ENCODE measurements around the gene BTBD19. TPM values are rescaled to one million over a fixed set of nuclear protein-coding genes. Genes with fewer than 3 reads are reported as not detected.

Gene BTBD19
- total and polyA plus RNA-seq, 2 of the 8 experiments (the other 6 are each of a cell fraction or from before 2014, with no cell fraction given), result 1.1 TPM

- peak overlapping the region; percentile 96 for H3K27ac ChIP-seq (ENCODE audit: low read depth, low read length)
- peak overlapping the region; percentile 100 for H2BK12ac ChIP-seq (ENCODE audit: low read depth, low read length)
- ChIA-PET POLR2A (ENCODE audit: partially characterized antibody) (interaction anchor here (0.6 to 19.2 kb wide), 16 partner anchors 7 to 814 kb away, joined by 3 to 547 read pairs (median 12); partner anchors contain the start of genes BEST4, RNU5D-1 and RPS8), CTCF (ENCODE audit: partially characterized antibody) (interaction anchor here (0.5 to 5.4 kb wide), 13 partner anchors 9 to 180 kb away, joined by 3 to 37 read pairs (median 4); partner anchors contain the start of genes BEST4 and EIF2B3)
- FAIRE-seq, result no peak
- no peak overlapping the region for H3K4me2 ChIP-seq (ENCODE audit: insufficient read depth in 1 of 2, low read depth in 2 of 2, low read length in 2 of 2)
- H3K23me2 ChIP-seq (ENCODE audit: low read depth, low read length), result no peaks in the 10 kb centered on the region; the same call in 1 of the 2 replicates
- peaks cover 0 to 16% (median 10%) of the 10 kb centered on the region in 4 experiments; a peak in 5 of 8 replicates for H3K36me3 ChIP-seq (ENCODE audit: control insufficient read depth in 2 of 4, insufficient read depth in 4 of 4, low read length in 3 of 4)
- peak overlapping the region; percentile 97; the same call in 1 of the 2 replicates for H2AK5ac ChIP-seq (ENCODE audit: low read depth, low read length)
- no peak overlapping the region for H3K23ac ChIP-seq (ENCODE audit: insufficient read length)
- H3K4me1 ChIP-seq (replicated peaks in 1 of 4; ENCODE audit: control insufficient read depth in 3 of 4, insufficient read depth in 4 of 4, low read length in 3 of 4), result peaks cover 10 to 37% (median 28%) of the 10 kb centered on the region in 4 experiments
- H3K9me3 ChIP-seq (ENCODE audit: insufficient read depth in 2 of 2, low read depth in 1 of 2, low read length in 1 of 2), result no peaks in the 10 kb centered on the region
- no peak overlapping the region for H4K91ac ChIP-seq (replicated peaks; ENCODE audit: insufficient read length, low read length)
- no peaks in the 10 kb centered on the region for H3K79me1 ChIP-seq (ENCODE audit: low read depth, low read length)
- no peak overlapping the region; the same call in 1 of the 2 replicates for H4K8ac ChIP-seq (ENCODE audit: extremely low read depth, insufficient read depth, low read length)
- no peak overlapping the region for H2AFZ ChIP-seq (ENCODE audit: low read length)
- no peaks in the 10 kb centered on the region for H3K79me2 ChIP-seq (ENCODE audit: control insufficient read depth in 1 of 2, insufficient read depth in 2 of 2, low read length in 2 of 2)
- no peak overlapping the region for H3K4ac ChIP-seq (replicated peaks; ENCODE audit: insufficient read length, low read depth, low read length)
- H2BK120ac ChIP-seq (replicated peaks; ENCODE audit: low read depth, low read length), result no peak overlapping the region
- no peak overlapping the region for H3K56ac ChIP-seq (replicated peaks; ENCODE audit: insufficient read length, low read depth, low read length)
- H2BK5ac ChIP-seq (ENCODE audit: low read depth, low read length), result peak overlapping the region; percentile 98
- H3K27me3 ChIP-seq (replicated peaks in 1 of 4; ENCODE audit: control insufficient read depth in 3 of 4, extremely low read depth in 1 of 4, insufficient read depth in 3 of 4, low read length in 3 of 4), result no peaks in the 10 kb centered on the region; a peak in 1 of 7 replicates
- no peak overlapping the region for H3K4me3 ChIP-seq (ENCODE audit: extremely low read depth in 1 of 4, insufficient read depth in 2 of 4, low read depth in 3 of 4, low read length in 4 of 4)
- DNase-seq (ENCODE audit: low read depth in 1 of 2, low spot score in 2 of 2), result no peak
- peak overlapping the region in 2 of 4 experiments; percentile 74 to 80; a peak in 3 of 7 replicates for H3K9ac ChIP-seq (replicated peaks in 1 of 4; ENCODE audit: extremely low read depth in 1 of 4, low read depth in 3 of 4, low read length in 3 of 4)
- peaks cover 0 to 6% of the 10 kb centered on the region in 2 experiments for H4K20me1 ChIP-seq (replicated peaks in 1 of 2; ENCODE audit: control insufficient read depth in 1 of 2, insufficient read depth in 2 of 2, low read length in 2 of 2)
- no peak overlapping the region for H2BK20ac ChIP-seq (ENCODE audit: low read length)
- peak overlapping the region; percentile 100; the same call in 1 of the 2 replicates for H2BK15ac ChIP-seq (ENCODE audit: low read length)
- peak overlapping the region; percentile 84; the same call in 1 of the 2 replicates for H3K18ac ChIP-seq (ENCODE audit: extremely low read depth, low read length)
- no peak overlapping the region for H4K5ac ChIP-seq (ENCODE audit: insufficient read length, low read depth, low read length)
- WGBS, 2 experiments (ENCODE audit: extremely low coverage in 1 of 2, insufficient coverage in 1 of 2, insufficient read length in 1 of 2, insufficient replicate concordance in 2 of 2, low coverage in 1 of 2, low lambda C conversion rate in 2 of 2, missing lambda C conversion rate in 1 of 2), result 95% methylated on average over 66 of the region's 70 CpGs; no CpG with 5 or more reads in 1 of the 2 experiments
- H3K14ac ChIP-seq (ENCODE audit: insufficient read length), result no peak overlapping the region
- TF ChIP-seq, protein P1, sequence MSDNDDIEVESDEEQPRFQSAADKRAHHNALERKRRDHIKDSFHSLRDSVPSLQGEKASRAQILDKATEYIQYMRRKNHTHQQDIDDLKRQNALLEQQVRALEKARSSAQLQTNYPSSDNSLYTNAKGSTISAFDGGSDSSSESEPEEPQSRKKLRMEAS (IDR thresholded peaks at IDR 0.05), result no peak
- TF ChIP-seq SUZ12 (IDR thresholded peaks at IDR 0.05; ENCODE audit: low read length), result no peak
- no peak for TF ChIP-seq CEBPB (IDR thresholded peaks at IDR 0.05; ENCODE audit: low read depth, low read length)
- TF ChIP-seq SIN3A (conservative IDR thresholded peaks at IDR 0.05 in 1 of 2, IDR thresholded peaks at IDR 0.05 in 1 of 2; ENCODE audit: low read depth in 1 of 2, low read length in 2 of 2), result no peak
- peak; percentile 30 for TF ChIP-seq POLR2AphosphoS5 (IDR thresholded peaks at IDR 0.05; ENCODE audit: low read depth, low read length)
- TF ChIP-seq SAP30 (IDR thresholded peaks at IDR 0.05; ENCODE audit: insufficient read depth, insufficient replicate concordance, low read length), result no peak
- TF ChIP-seq, protein P2, sequence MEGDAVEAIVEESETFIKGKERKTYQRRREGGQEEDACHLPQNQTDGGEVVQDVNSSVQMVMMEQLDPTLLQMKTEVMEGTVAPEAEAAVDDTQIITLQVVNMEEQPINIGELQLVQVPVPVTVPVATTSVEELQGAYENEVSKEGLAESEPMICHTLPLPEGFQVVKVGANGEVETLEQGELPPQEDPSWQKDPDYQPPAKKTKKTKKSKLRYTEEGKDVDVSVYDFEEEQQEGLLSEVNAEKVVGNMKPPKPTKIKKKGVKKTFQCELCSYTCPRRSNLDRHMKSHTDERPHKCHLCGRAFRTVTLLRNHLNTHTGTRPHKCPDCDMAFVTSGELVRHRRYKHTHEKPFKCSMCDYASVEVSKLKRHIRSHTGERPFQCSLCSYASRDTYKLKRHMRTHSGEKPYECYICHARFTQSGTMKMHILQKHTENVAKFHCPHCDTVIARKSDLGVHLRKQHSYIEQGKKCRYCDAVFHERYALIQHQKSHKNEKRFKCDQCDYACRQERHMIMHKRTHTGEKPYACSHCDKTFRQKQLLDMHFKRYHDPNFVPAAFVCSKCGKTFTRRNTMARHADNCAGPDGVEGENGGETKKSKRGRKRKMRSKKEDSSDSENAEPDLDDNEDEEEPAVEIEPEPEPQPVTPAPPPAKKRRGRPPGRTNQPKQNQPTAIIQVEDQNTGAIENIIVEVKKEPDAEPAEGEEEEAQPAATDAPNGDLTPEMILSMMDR (IDR thresholded peaks at IDR 0.05; ENCODE audit: control extremely low read depth in 1 of 3, insufficient read depth in 1 of 3, low read depth in 1 of 3, low read length in 3 of 3), result peak in 1 of 3 experiments; percentile 30; a peak in 1 of 4 replicates
These were observed 2.2 kb upstream of the BTBD19 start for GRCh38 chr1:44806025-44806703.

Data from H1 (cell line).